ENCODE data around the gene CEP290.

DNA sequence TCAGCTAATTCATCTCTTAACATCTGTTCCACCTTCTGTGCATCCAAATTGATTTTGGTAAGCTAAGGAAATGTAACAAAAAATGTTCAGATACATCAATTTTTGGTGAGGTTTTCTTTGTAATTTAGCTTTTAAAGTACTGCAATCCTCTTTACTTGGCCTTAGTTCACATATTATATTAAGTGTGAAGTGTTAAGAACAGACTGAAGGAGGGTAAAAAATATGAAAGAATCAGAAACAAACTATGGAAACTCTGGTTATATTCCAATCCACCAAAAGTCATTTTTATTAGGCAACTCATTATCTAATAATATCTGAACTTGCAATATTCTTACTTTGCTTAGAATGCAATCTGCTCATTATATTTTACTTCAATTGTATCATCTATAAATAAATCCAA is 49.1 kb downstream of the CEP290 start:
- TF ChIP-seq POLR2AphosphoS5 (IDR thresholded peaks at IDR 0.05; ENCODE audit: low read depth) (no peak), GABPA (IDR thresholded peaks at IDR 0.05; ENCODE audit: low read depth) (no peak), SPI1 (IDR thresholded peaks at IDR 0.05; ENCODE audit: borderline replicate concordance, low read depth) (no peak)
- TF ChIP-seq, protein P1, sequence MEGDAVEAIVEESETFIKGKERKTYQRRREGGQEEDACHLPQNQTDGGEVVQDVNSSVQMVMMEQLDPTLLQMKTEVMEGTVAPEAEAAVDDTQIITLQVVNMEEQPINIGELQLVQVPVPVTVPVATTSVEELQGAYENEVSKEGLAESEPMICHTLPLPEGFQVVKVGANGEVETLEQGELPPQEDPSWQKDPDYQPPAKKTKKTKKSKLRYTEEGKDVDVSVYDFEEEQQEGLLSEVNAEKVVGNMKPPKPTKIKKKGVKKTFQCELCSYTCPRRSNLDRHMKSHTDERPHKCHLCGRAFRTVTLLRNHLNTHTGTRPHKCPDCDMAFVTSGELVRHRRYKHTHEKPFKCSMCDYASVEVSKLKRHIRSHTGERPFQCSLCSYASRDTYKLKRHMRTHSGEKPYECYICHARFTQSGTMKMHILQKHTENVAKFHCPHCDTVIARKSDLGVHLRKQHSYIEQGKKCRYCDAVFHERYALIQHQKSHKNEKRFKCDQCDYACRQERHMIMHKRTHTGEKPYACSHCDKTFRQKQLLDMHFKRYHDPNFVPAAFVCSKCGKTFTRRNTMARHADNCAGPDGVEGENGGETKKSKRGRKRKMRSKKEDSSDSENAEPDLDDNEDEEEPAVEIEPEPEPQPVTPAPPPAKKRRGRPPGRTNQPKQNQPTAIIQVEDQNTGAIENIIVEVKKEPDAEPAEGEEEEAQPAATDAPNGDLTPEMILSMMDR (IDR thresholded peaks at IDR 0.05; ENCODE audit: insufficient read depth, low read length) = no peak
- TF ChIP-seq, protein P2, sequence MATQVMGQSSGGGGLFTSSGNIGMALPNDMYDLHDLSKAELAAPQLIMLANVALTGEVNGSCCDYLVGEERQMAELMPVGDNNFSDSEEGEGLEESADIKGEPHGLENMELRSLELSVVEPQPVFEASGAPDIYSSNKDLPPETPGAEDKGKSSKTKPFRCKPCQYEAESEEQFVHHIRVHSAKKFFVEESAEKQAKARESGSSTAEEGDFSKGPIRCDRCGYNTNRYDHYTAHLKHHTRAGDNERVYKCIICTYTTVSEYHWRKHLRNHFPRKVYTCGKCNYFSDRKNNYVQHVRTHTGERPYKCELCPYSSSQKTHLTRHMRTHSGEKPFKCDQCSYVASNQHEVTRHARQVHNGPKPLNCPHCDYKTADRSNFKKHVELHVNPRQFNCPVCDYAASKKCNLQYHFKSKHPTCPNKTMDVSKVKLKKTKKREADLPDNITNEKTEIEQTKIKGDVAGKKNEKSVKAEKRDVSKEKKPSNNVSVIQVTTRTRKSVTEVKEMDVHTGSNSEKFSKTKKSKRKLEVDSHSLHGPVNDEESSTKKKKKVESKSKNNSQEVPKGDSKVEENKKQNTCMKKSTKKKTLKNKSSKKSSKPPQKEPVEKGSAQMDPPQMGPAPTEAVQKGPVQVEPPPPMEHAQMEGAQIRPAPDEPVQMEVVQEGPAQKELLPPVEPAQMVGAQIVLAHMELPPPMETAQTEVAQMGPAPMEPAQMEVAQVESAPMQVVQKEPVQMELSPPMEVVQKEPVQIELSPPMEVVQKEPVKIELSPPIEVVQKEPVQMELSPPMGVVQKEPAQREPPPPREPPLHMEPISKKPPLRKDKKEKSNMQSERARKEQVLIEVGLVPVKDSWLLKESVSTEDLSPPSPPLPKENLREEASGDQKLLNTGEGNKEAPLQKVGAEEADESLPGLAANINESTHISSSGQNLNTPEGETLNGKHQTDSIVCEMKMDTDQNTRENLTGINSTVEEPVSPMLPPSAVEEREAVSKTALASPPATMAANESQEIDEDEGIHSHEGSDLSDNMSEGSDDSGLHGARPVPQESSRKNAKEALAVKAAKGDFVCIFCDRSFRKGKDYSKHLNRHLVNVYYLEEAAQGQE (IDR thresholded peaks at IDR 0.05; ENCODE audit: insufficient replicate concordance, low read depth) = no peak

All from HL-60 (cell line).